Epithelial cell of proximal tubule (primary cell): Measurements from ENCODE around the gene TMEM161A. TPM values are rescaled to one million over a fixed set of nuclear protein-coding genes. Genes with fewer than 3 reads are reported as not detected.
"Not testable (repeated sequence)": the region's sequence is repeated elsewhere in the genome, so short reads cannot be mapped to it uniquely, and the experiment has no call there.

ENCODE experiments used
- DNase-seq: peaks from one replicate; pipeline ENCODE4 v3.0.0-alpha.2; 2011; ENCODE audit warnings: low read depth
- H3K4me3 ChIP-seq: 2 replicates; pipeline ENCODE4 v1.5.1; 2011; ENCODE audit warnings: low read depth, mild to moderate bottlenecking, low read length
- CTCF ChIP-seq: conservative IDR thresholded peaks from 2 replicates; pipeline ENCODE4 v1.5.1; 2012; ENCODE audit warnings: low read depth, mild to moderate bottlenecking, low read length
- total RNA-seq: library from RNA; depleted of rRNA; stranded (reverse); fragments of >200 nt; gene quantifications from 2 replicates; pipeline ENCODE4 v1.2.3, GENCODE V29; 2015

TMEM161A gene
- total RNA-seq, 1 donor from 2014 or later, result 32.6 TPM

GRCh38 chr19:19103167-19103566, 35.1 kb downstream of the TMEM161A start:
- no peak overlapping the region for H3K4me3 ChIP-seq
- TF ChIP-seq CTCF, result no peak
- no peak for DNase-seq

GRCh38 chr19:19102566-19102965, 35.7 kb downstream of the TMEM161A start:
- H3K4me3 ChIP-seq, DNase-seq: not testable (repeated sequence)

- TF ChIP-seq CTCF, result no peak
- DNase-seq, result no peak
- no peak overlapping the region for H3K4me3 ChIP-seq
These were observed 36.7 kb downstream of the TMEM161A start for GRCh38 chr19:19101540-19101939.

GRCh38 chr19:19098703-19099632, 39.3 kb downstream of the TMEM161A start:
- DNase-seq, result no peak
- no peak for TF ChIP-seq CTCF
- H3K4me3 ChIP-seq, result no peak overlapping the region

GRCh38 chr19:19098084-19098702, 40.1 kb downstream of the TMEM161A start:
- TF ChIP-seq CTCF, result no peak
- no peak overlapping the region for H3K4me3 ChIP-seq
- DNase-seq, result no peak

- TF ChIP-seq CTCF, result no peak
- DNase-seq, result no peak
- H3K4me3 ChIP-seq, result no peak overlapping the region
These were observed 41.3 kb downstream of the TMEM161A start for GRCh38 chr19:19096641-19097627.

- H3K4me3 ChIP-seq, result no peak overlapping the region
- DNase-seq, result no peak
- no peak for TF ChIP-seq CTCF
These were observed 42.6 kb downstream of the TMEM161A start for GRCh38 chr19:19095691-19096090.
